Liver (tissue), 9 donors: ENCODE measurements around the gene ELF1. TPM values are rescaled to one million over a fixed set of nuclear protein-coding genes. Genes with fewer than 3 reads are reported as not detected.
"Not testable (repeated sequence)": the region's sequence is repeated elsewhere in the genome, so short reads cannot be mapped to it uniquely, and the experiment has no call there.

Experiments used
- DNase-seq: peaks from one replicate; pipeline ENCODE4 v3.0.0-alpha.2; 2017; ENCODE audit warnings: low spot score
- H3K27ac ChIP-seq, 2 donors: one replicate each; pipeline ENCODE4 v1.7.0; 2013; ENCODE audit warnings: inconsistent platforms in 2 of 2, low read length in 2 of 2, control low read depth in 1 of 2, low read depth in 1 of 2, mild to moderate bottlenecking in 1 of 2
- H3K27me3 ChIP-seq, 4 donors: one replicate each; pipeline versions ENCODE4 v1.6.1 to v1.7.0; 2013; ENCODE audit warnings: low read length in 3 of 4, inconsistent platforms in 1 of 4, mild to moderate bottlenecking in 1 of 4, moderate library complexity in 1 of 4; ENCODE audit not compliant: control insufficient read depth in 4 of 4, insufficient read depth in 4 of 4
- H3K36me3 ChIP-seq, 4 donors: one replicate each; pipeline versions ENCODE4 v1.6.1 to v1.7.0; 2013; ENCODE audit warnings: low read length in 3 of 4, mild to moderate bottlenecking in 3 of 4, low read depth in 1 of 4, moderate library complexity in 1 of 4; ENCODE audit not compliant: control insufficient read depth in 4 of 4, insufficient read depth in 3 of 4
- H3K4me1 ChIP-seq, 4 donors: one replicate each; pipeline versions ENCODE4 v1.6.1 to v1.7.0; 2013; ENCODE audit warnings: low read length in 3 of 4, mild to moderate bottlenecking in 3 of 4, moderate library complexity in 1 of 4; ENCODE audit not compliant: control insufficient read depth in 4 of 4, insufficient read depth in 4 of 4
- H3K4me3 ChIP-seq, 3 donors: one replicate each; pipeline versions ENCODE4 v1.6.1 to v1.7.0; 2013; ENCODE audit warnings: low read length in 3 of 3, control low read depth in 1 of 3, low read depth in 1 of 3, mild to moderate bottlenecking in 1 of 3
- H3K9ac ChIP-seq, 2 donors: one replicate each; pipeline ENCODE4 v1.7.0; 2013; ENCODE audit warnings: low read length in 2 of 2, mild to moderate bottlenecking in 2 of 2, moderate library complexity in 2 of 2, control low read depth in 1 of 2, low read depth in 1 of 2
- H3K9me3 ChIP-seq, 4 donors: one replicate each; pipeline versions ENCODE4 v1.6.1 to v1.7.0; 2013; ENCODE audit warnings: low read length in 3 of 4; ENCODE audit not compliant: control insufficient read depth in 4 of 4
- CTCF ChIP-seq: fragments of 150-350 bp; IDR thresholded peaks from 2 replicates; pipeline ENCODE4 v1.5.1; 2017; ENCODE audit warnings: improper control_type of control experiment, low read depth, low read length; ENCODE audit not compliant: missing input control
- EGR1 ChIP-seq, 2 donors: IDR thresholded peaks; 2 replicates each; pipeline ENCODE4 v1.6.1; 2016 to 2018; ENCODE audit warnings: antibody characterized with exemption in 2 of 2, low read depth in 2 of 2
- FOXA1 ChIP-seq: IDR thresholded peaks from 2 replicates; pipeline ENCODE4 v1.6.1; 2016; ENCODE audit warnings: antibody characterized with exemption
- FOXA2 ChIP-seq: IDR thresholded peaks from 2 replicates; pipeline ENCODE4 v1.6.1; 2016; ENCODE audit warnings: antibody characterized with exemption
- GABPA ChIP-seq, 2 donors: IDR thresholded peaks in 1 of 2; conservative IDR thresholded peaks in 1 of 2; 2 replicates each; pipeline ENCODE4 v1.6.1; 2016; ENCODE audit warnings: antibody characterized with exemption in 2 of 2, mild to moderate bottlenecking in 1 of 2, moderate library complexity in 1 of 2
- HNF4A ChIP-seq, 2 donors: conservative IDR thresholded peaks; 2 replicates each; pipeline ENCODE4 v1.6.1; 2016; ENCODE audit warnings: antibody characterized with exemption in 2 of 2, mild to moderate bottlenecking in 2 of 2
- MAX ChIP-seq: IDR thresholded peaks from 2 replicates; pipeline ENCODE4 v1.6.1; 2016; ENCODE audit warnings: antibody characterized with exemption
- RAD21 ChIP-seq, 2 donors: IDR thresholded peaks; 2 replicates each; pipeline ENCODE4 v1.6.1; 2016; ENCODE audit warnings: antibody characterized with exemption in 2 of 2, mild to moderate bottlenecking in 2 of 2
- REST ChIP-seq: IDR thresholded peaks from 2 replicates; pipeline ENCODE4 v1.6.1; 2016; ENCODE audit warnings: antibody characterized with exemption, mild to moderate bottlenecking
- RXRA ChIP-seq, 2 donors: IDR thresholded peaks; 2 replicates each; pipeline ENCODE4 v1.6.1; 2017 to 2018; ENCODE audit warnings: antibody characterized with exemption in 2 of 2, mild to moderate bottlenecking in 1 of 2
- SP1 ChIP-seq: IDR thresholded peaks from 2 replicates; pipeline ENCODE4 v1.6.1; 2018; ENCODE audit warnings: antibody characterized with exemption, mild to moderate bottlenecking
- YY1 ChIP-seq: IDR thresholded peaks from 2 replicates; pipeline ENCODE4 v1.6.1; 2016; ENCODE audit warnings: antibody characterized with exemption, mild to moderate bottlenecking
- ZBTB33 ChIP-seq: IDR thresholded peaks from 2 replicates; pipeline ENCODE4 v1.6.1; 2016; ENCODE audit warnings: antibody characterized with exemption
- WGBS: extraction: QIAGEN DNeasy Blood & Tissue Kit; methylation state at CpG from one replicate; pipeline ENCODE4 v1.1.7; 2013; 5-methylcytosine and 5-hydroxymethylcytosine counted together
- polyA plus RNA-seq, 2 donors: library from polyadenylated mRNA; stranded (reverse) in 1 of 2; unstranded in 1 of 2; fragments of 200-250 nt in 1 of 2; fragments of >200 nt in 1 of 2; fragmentation: Nextera tagmentation in 1 of 2; extraction: Ambion mirVana in 1 of 2; gene quantifications; one replicate each; pipeline versions ENCODE4 v1.2.1 to v1.2.3, GENCODE V29; 2013 to 2015
- total RNA-seq, 2 donors: library from RNA; depleted of rRNA; stranded (reverse); fragments of >200 nt; gene quantifications; one replicate each; pipeline ENCODE4 v1.2.3, GENCODE V29; 2014
- donor health status: healthy.
- donor health status: healthy.
- donor health status: healthy.
- donor health status: healthy.
- donor health status: healthy.

The ELF1 gene
- total and polyA plus RNA-seq, 4 donors: 15.3 to 57.2 (median 26.5) TPM

GRCh38 chr13:40922437-40923040, 96.6 kb downstream of the ELF1 start (continued):
- no peak for TF ChIP-seq REST
- no peak for TF ChIP-seq MAX

- no peak for TF ChIP-seq CTCF
- TF ChIP-seq FOXA1: no peak
- TF ChIP-seq GABPA (IDR thresholded peaks at IDR 0.05 in 1 of 2, conservative IDR thresholded peaks at IDR 0.05 in 1 of 2): no peak
- TF ChIP-seq HNF4A (conservative IDR thresholded peaks at IDR 0.05): no peak
- TF ChIP-seq FOXA2: no peak
- TF ChIP-seq MAX: no peak
- no peak for TF ChIP-seq EGR1 (IDR thresholded peaks at IDR 0.05; ENCODE audit: low read depth in 2 of 2)
- TF ChIP-seq REST: no peak
- TF ChIP-seq RXRA (IDR thresholded peaks at IDR 0.05): no peak
- no peak for TF ChIP-seq SP1
- no peak for TF ChIP-seq RAD21 (IDR thresholded peaks at IDR 0.05)
- no peak for TF ChIP-seq YY1
- no peak for TF ChIP-seq ZBTB33
- DNase-seq: no peak
- no peaks in the 10 kb centered on the region for H3K9me3 ChIP-seq
- peaks cover 0 to 14% (median 9%) of the 10 kb centered on the region in 4 donors for H3K4me1 ChIP-seq
- peak overlapping the region; percentile 53 to 60 for H3K27ac ChIP-seq
- H3K36me3 ChIP-seq: no peaks in the 10 kb centered on the region
- H3K9ac ChIP-seq: peak overlapping the region in 1 of 2 donors; percentile 64
- H3K4me3 ChIP-seq: peak overlapping the region; percentile 58 to 88 (median 67)
- WGBS: 40% methylated on average over 5 of the region's 5 CpGs
- H3K27me3 ChIP-seq: no peaks in the 10 kb centered on the region
Observed at GRCh38 chr13:40920826-40921225, 98.3 kb downstream of the ELF1 start.

GRCh38 chr13:40919901-40920300, 99.2 kb downstream of the ELF1 start:
- WGBS: 85% methylated on average over 7 of the region's 7 CpGs
- not testable (repeated sequence) for H3K27me3 ChIP-seq, DNase-seq, H3K9me3 ChIP-seq, H3K27ac ChIP-seq, H3K36me3 ChIP-seq, H3K9ac ChIP-seq, H3K4me3 ChIP-seq
- peaks cover 0 to 14% (median 10%) of the 10 kb centered on the region in 4 donors for H3K4me1 ChIP-seq
